GM12878 (cell line): ENCODE measurements around the gene COL6A1. TPM values are rescaled to one million over a fixed set of nuclear protein-coding genes. Genes with fewer than 3 reads are reported as not detected.

Source experiments
- ATAC-seq: fragments of 200-7000 bp; cut with Tn5 transposase; 3 replicates; pipeline ENCODE4 v1.9.1; 2020; ENCODE audit warnings: mild to moderate bottlenecking, moderate library complexity
- BruUV-seq: library from RNA; stranded (reverse); fragments of 400-500 nt; replicated peaks from 2 replicates; lab custom pipeline; 2021; lab: Mats Ljungman, UMichigan
- CTCF ChIA-PET: fragments of 300-600 bp; sonication (Branson Sonifier 250); formaldehyde crosslinking; extraction: SDS; loops from one replicate; lab custom pipeline; 2021; ENCODE audit warnings: inconsistent platforms; lab: Yijun Ruan, JAX
- POLR2A ChIA-PET: fragments of 350-600 bp; formaldehyde crosslinking; extraction: SDS; loops from one replicate; lab custom pipeline; 2021; ENCODE audit warnings: inconsistent platforms; lab: Charles Lee
- RAD21 ChIA-PET: fragments of 300-600 bp; sonication (Branson Sonifier 250); formaldehyde crosslinking; loops from one replicate; lab custom pipeline; 2023; ENCODE audit warnings: antibody characterized with exemption; ENCODE audit not compliant: unreplicated experiment; lab: Charles Lee
- SMC1A ChIA-PET: fragments of 300-600 bp; sonication (Branson Sonifier 250); formaldehyde crosslinking; loops from one replicate; lab custom pipeline; 2023; ENCODE audit not compliant: unreplicated experiment, uncharacterized antibody; lab: Charles Lee
- DNase-seq: peaks from one replicate; pipeline ENCODE4 v3.0.0-alpha.2; 2011; ENCODE audit warnings: low read depth, low spot score
- FAIRE-seq: peaks from 3 replicates; lab custom pipeline; 2011; peaks lifted over from hg19 to GRCh38; lab: Jason Lieb, UNC
- H2AFZ ChIP-seq: 2 replicates; pipeline ENCODE4 v1.6.0; 2011; ENCODE audit warnings: low read depth, low read length, control low read depth; ENCODE audit not compliant: control insufficient read depth
- H3K27ac ChIP-seq: 2 replicates; pipeline ENCODE4 v1.5.1; 2011; ENCODE audit warnings: control low read depth; ENCODE audit not compliant: control insufficient read depth, insufficient read depth
- H3K27me3 ChIP-seq, 2 experiments: replicated peaks in 1 of 2; 2 replicates each; pipeline versions ENCODE4 v1.6.0 to v1.6.1; 2011; ENCODE audit warnings: low read length in 1 of 2; ENCODE audit not compliant: control insufficient read depth in 2 of 2, insufficient read depth in 2 of 2
- H3K36me3 ChIP-seq, 2 experiments: 2 replicates each; pipeline ENCODE4 v1.5.1; 2011; ENCODE audit warnings: low read length in 1 of 2; ENCODE audit not compliant: control insufficient read depth in 2 of 2, insufficient read depth in 2 of 2
- H3K4me1 ChIP-seq: 2 replicates; pipeline ENCODE4 v1.6.1; 2011; ENCODE audit warnings: mild to moderate bottlenecking, low read length, moderate library complexity, mixed read lengths; ENCODE audit not compliant: control insufficient read depth, insufficient read depth
- H3K4me2 ChIP-seq: 2 replicates; pipeline ENCODE4 v1.6.0; 2011; ENCODE audit warnings: control low read depth; ENCODE audit not compliant: control insufficient read depth, insufficient read depth
- H3K4me3 ChIP-seq: fragments of 200-600 bp; sonication (generic); 2 replicates; pipeline ENCODE4 v1.5.1; 2016
- H3K79me2 ChIP-seq: 2 replicates; pipeline ENCODE4 v1.6.0; 2011; ENCODE audit warnings: low read length; ENCODE audit not compliant: control insufficient read depth, insufficient read depth
- H3K9ac ChIP-seq: 2 replicates; pipeline ENCODE4 v1.8.0; 2011; ENCODE audit warnings: low read length, control low read depth, mixed read lengths; ENCODE audit not compliant: control insufficient read depth, insufficient read depth
- H3K9me3 ChIP-seq: replicated peaks from 3 replicates; pipeline ENCODE4 v1.5.1; 2011; ENCODE audit warnings: mild to moderate bottlenecking, low read length; ENCODE audit not compliant: control insufficient read depth, insufficient read depth
- H4K20me1 ChIP-seq: 2 replicates; pipeline ENCODE4 v1.6.0; 2011; ENCODE audit not compliant: control insufficient read depth, insufficient read depth
- EGR1 ChIP-seq, 2 experiments: IDR thresholded peaks; 1 replicate in 1 of 2; 2 replicates in 1 of 2; pipeline ENCODE4 v1.6.1; 2011 to 2012; ENCODE audit warnings: low read depth in 2 of 2, low read length in 2 of 2, borderline replicate concordance in 1 of 2, mild to moderate bottlenecking in 1 of 2, moderate library complexity in 1 of 2
- EP300 ChIP-seq, 2 experiments: fragments of 150-350 bp in 1 of 2; IDR thresholded peaks; 2 replicates each; pipeline ENCODE4 v1.6.1; 2011 to 2012; ENCODE audit warnings: low read depth in 2 of 2, low read length in 2 of 2, borderline replicate concordance in 1 of 2, improper control_type of control experiment in 1 of 2, inconsistent platforms in 1 of 2; ENCODE audit not compliant: control insufficient read depth in 1 of 2
- LARP7 ChIP-seq: fragments of 450-650 bp; IDR thresholded peaks from 2 replicates; pipeline ENCODE4 v1.6.1; 2017; ENCODE audit warnings: mild to moderate bottlenecking
- MTA3 ChIP-seq: IDR thresholded peaks from 2 replicates; pipeline ENCODE4 v1.6.1; 2012; ENCODE audit warnings: low read length, inconsistent platforms, borderline replicate concordance
- NBN ChIP-seq: fragments of 450-650 bp; IDR thresholded peaks from 2 replicates; pipeline ENCODE4 v1.6.1; 2016
- NFXL1 ChIP-seq: fragments of 450-650 bp; IDR thresholded peaks from 2 replicates; pipeline ENCODE4 v1.6.1; 2017; ENCODE audit warnings: antibody characterized with exemption, mild to moderate bottlenecking, borderline replicate concordance
- YY1 ChIP-seq: IDR thresholded peaks from 2 replicates; pipeline ENCODE4 v1.6.1; 2011; ENCODE audit warnings: low read depth, mild to moderate bottlenecking, low read length
- ZNF207 ChIP-seq: fragments of 450-650 bp; IDR thresholded peaks from 2 replicates; pipeline ENCODE4 v1.6.1; 2014; ENCODE audit warnings: antibody characterized with exemption, mild to moderate bottlenecking, borderline replicate concordance
- WGBS: methylation state at CpG from one replicate; pipeline ENCODE4 v1.1.6; 2016; ENCODE audit warnings: low lambda C conversion rate; ENCODE audit not compliant: insufficient replicate concordance, insufficient coverage; ENCODE audit errors: missing lambda C conversion rate; 5-methylcytosine and 5-hydroxymethylcytosine counted together
- in situ Hi-C: fragments of 300-500 bp; cut with MboI; formaldehyde crosslinking; loops from 9 replicates; pipeline ENCODE4 v1.14.3; 2018; ENCODE audit warnings: mixed read lengths
- intact Hi-C: fragments of 100-400 bp; cut with micrococcal nuclease; formaldehyde crosslinking; loops from one replicate; pipeline ENCODE4 v1.14.2; 2022; ENCODE audit not compliant: unreplicated experiment
- polyA plus RNA-seq, 11 experiments: library from polyadenylated mRNA; depleted of rRNA in 4 of 11; unstranded in 6 of 11; stranded (reverse) in 5 of 11; fragments of >200 nt; fragmentation: Nextera tagmentation in 4 of 11; fragmentation: Illumina TruSeq in 1 of 11; extraction: Ambion mirVana in 4 of 11; extraction: Trizol in 1 of 11; gene quantifications; 1 replicate in 1 of 11; 2 replicates in 10 of 11; pipeline versions ENCODE4 v1.2.1 to v1.2.3, GENCODE V29; 2011 to 2016; ENCODE audit warnings: inconsistent platforms in 2 of 11, missing spikeins in 2 of 11, low read depth in 1 of 11
- total RNA-seq, 4 experiments: library from RNA; depleted of rRNA in 3 of 4; stranded (reverse); fragments of >200 nt in 3 of 4; fragmentation: Illumina TruSeq in 1 of 4; extraction: Trizol in 1 of 4; gene quantifications; 2 replicates each; pipeline versions ENCODE4 v1.2.1 to v1.2.3, GENCODE V29; 2013 to 2021

Gene COL6A1
- total and polyA plus RNA-seq, 10 of the 15 experiments (the other 5 are each of a cell fraction or from before 2014, with no cell fraction given) = 0.12 to 1.3 (median 0.20) TPM; not detected in 7

DNA sequence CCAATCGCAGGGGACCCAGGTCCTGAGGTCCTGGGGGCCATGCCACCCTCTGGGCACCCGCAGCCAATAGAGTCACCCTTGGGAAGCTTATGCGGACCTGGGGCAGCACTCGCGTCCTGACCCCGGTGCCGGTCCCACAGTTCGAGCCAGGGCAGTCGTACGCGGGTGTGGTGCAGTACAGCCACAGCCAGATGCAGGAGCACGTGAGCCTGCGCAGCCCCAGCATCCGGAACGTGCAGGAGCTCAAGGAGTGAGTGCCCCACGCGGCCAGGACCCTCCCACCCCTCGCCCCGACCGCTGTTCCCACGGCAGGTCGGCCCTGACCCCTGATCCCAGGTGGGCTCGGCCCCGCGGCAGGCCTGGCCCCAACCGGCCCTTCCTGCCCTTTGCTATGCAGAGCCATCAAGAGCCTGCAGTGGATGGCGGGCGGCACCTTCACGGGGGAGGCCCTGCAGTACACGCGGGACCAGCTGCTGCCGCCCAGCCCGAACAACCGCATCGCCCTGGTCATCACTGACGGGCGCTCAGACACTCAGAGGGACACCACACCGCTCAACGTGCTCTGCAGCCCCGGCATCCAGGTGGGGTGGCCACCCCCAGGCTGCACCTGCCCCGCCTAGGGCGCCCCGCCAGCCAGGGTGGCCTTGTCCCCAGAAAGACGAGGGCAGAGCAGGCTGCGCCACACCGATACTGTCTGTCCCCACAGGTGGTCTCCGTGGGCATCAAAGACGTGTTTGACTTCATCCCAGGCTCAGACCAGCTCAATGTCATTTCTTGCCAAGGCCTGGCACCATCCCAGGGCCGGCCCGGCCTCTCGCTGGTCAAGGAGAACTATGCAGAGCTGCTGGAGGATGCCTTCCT is 20.5 kb downstream of the COL6A1 start (continued):
- TF ChIP-seq YY1 (no peak), EGR1 (IDR thresholded peaks at IDR 0.05; ENCODE audit: borderline replicate concordance in 1 of 2, low read depth in 2 of 2, low read length in 2 of 2) (no peak), LARP7 (no peak), NFXL1 (no peak), ZNF207 (no peak)

- intact Hi-C loops (no loop called here), in situ Hi-C loops (no loop called here)
- BruUV-seq = no TSS peak
- DNase-seq = no peak
- Histone ChIP-seq H3K4me1 (no peaks in the 10 kb centered on the region), H3K4me2 (no peak overlapping the region), H4K20me1 (no peaks in the 10 kb centered on the region), H3K4me3 (no peak overlapping the region), H2AFZ (no peak overlapping the region), H3K9me3 (no peaks in the 10 kb centered on the region; the same call in 2 of the 3 replicates), H3K27me3 (no peaks in the 10 kb centered on the region), H3K27ac (no peak overlapping the region), H3K79me2 (no peaks in the 10 kb centered on the region), H3K36me3 (no peaks in the 10 kb centered on the region), H3K9ac (no peak overlapping the region)
- ChIA-PET RAD21 (no interaction called here), POLR2A (interaction anchor here (0.6 kb wide), 1 partner anchor 654 kb away, joined by 3 read pairs; no protein-coding TSS in a partner anchor), SMC1A (no interaction called here), CTCF (no interaction called here)
- 75% methylated on average over 50 of the region's 54 CpGs for WGBS
- TF ChIP-seq NBN (no peak), NFXL1 (no peak), MTA3 (no peak), EP300 (IDR thresholded peaks at IDR 0.05; ENCODE audit: borderline replicate concordance in 1 of 2, control insufficient read depth in 1 of 2, low read depth in 2 of 2, low read length in 2 of 2) (no peak)
- no peak for FAIRE-seq
- ATAC-seq = no peak
Observed at GRCh38 chr21:46002841-46003574, 21.4 kb downstream of the COL6A1 start.
